Smooth muscle cell (in vitro differentiated cells): Measurements from ENCODE around the gene AP4E1. TPM values are rescaled to one million over a fixed set of nuclear protein-coding genes. Genes with fewer than 3 reads are reported as not detected.
"Not testable (repeated sequence)": the region's sequence is repeated elsewhere in the genome, so short reads cannot be mapped to it uniquely, and the experiment has no call there.

ENCODE experiments used
- DNase-seq: peaks from one replicate; lab custom pipeline; 2025; ENCODE audit not compliant: unreplicated experiment; lab: John Stamatoyannopoulos, UW
- H2AFZ ChIP-seq: fragments of 200-600 bp; sonication (generic); 2 replicates; pipeline ENCODE4 v1.6.0; 2016; ENCODE audit warnings: antibody characterized with exemption, low read depth, mild to moderate bottlenecking
- H3F3A ChIP-seq: fragments of 200-600 bp; sonication (generic); 2 replicates; pipeline ENCODE4 v1.6.0; 2017; ENCODE audit warnings: antibody characterized with exemption, low read depth
- H3K27ac ChIP-seq: fragments of 200-600 bp; sonication (generic); 2 replicates; pipeline ENCODE4 v1.5.1; 2016; ENCODE audit warnings: low read depth, mild to moderate bottlenecking
- H3K27me3 ChIP-seq: fragments of 200-600 bp; sonication (generic); 2 replicates; pipeline ENCODE4 v1.6.1; 2016; ENCODE audit warnings: low read depth, mild to moderate bottlenecking
- H3K36me3 ChIP-seq: fragments of 200-600 bp; sonication (generic); 2 replicates; pipeline ENCODE4 v1.5.1; 2016; ENCODE audit warnings: low read depth
- H3K4me1 ChIP-seq: fragments of 200-600 bp; sonication (generic); 2 replicates; pipeline ENCODE4 v1.5.1; 2016; ENCODE audit warnings: low read depth
- H3K4me2 ChIP-seq: fragments of 200-600 bp; sonication (generic); 2 replicates; pipeline ENCODE4 v1.6.0; 2016; ENCODE audit warnings: mild to moderate bottlenecking
- H3K4me3 ChIP-seq: fragments of 200-600 bp; sonication (generic); 2 replicates; pipeline ENCODE4 v1.5.1; 2016; ENCODE audit warnings: mild to moderate bottlenecking
- H3K79me2 ChIP-seq: fragments of 200-600 bp; sonication (generic); 2 replicates; pipeline ENCODE4 v1.6.0; 2016; ENCODE audit warnings: low read depth, mild to moderate bottlenecking
- H3K9ac ChIP-seq: fragments of 200-600 bp; sonication (generic); 2 replicates; pipeline ENCODE4 v1.6.0; 2016; ENCODE audit warnings: low read depth
- H3K9me3 ChIP-seq: fragments of 200-600 bp; sonication (generic); replicated peaks from 2 replicates; pipeline ENCODE4 v1.5.1; 2016; ENCODE audit warnings: low read depth
- H4K20me1 ChIP-seq: fragments of 200-600 bp; sonication (generic); 2 replicates; pipeline ENCODE4 v1.6.0; 2016; ENCODE audit warnings: low read depth
- CTCF ChIP-seq: fragments of 200-600 bp; sonication (generic); IDR thresholded peaks from 2 replicates; pipeline ENCODE4 v1.5.1; 2017; ENCODE audit warnings: borderline replicate concordance, mild to moderate bottlenecking, antibody characterized with exemption; ENCODE audit not compliant: insufficient read depth, poor library complexity, severe bottlenecking
- WGBS: methylation state at CpG from one replicate; pipeline ENCODE4 v1.1.7; 2016; ENCODE audit warnings: low lambda C conversion rate; 5-methylcytosine and 5-hydroxymethylcytosine counted together
- polyA plus RNA-seq: library from polyadenylated mRNA; unstranded; fragments of >200 nt; fragmentation: Nextera tagmentation; extraction: Ambion mirVana; gene quantifications from 2 replicates; pipeline ENCODE4 v1.2.1, GENCODE V29; 2016
- total RNA-seq: library from RNA; depleted of rRNA; stranded (reverse); fragments of >200 nt; gene quantifications from 2 replicates; pipeline ENCODE4 v1.2.3, GENCODE V29; 2014

Gene AP4E1
- total and polyA plus RNA-seq, 2 experiments from 2014 or later, result 2.3 to 8.2 TPM

GRCh38 chr15:50911001-50911400 lies 2.5 kb downstream of the AP4E1 start:
- no peak for TF ChIP-seq CTCF

GRCh38 chr15:50911621-50912020 lies 3.1 kb downstream of the AP4E1 start:
- DNase-seq, result no peak
- Histone ChIP-seq H3K4me2 (no peak overlapping the region), H3K79me2 (peaks cover 18% of the 10 kb centered on the region), H3K9ac (no peak overlapping the region), H3K4me3 (no peak overlapping the region), H3K4me1 (peaks cover 10% of the 10 kb centered on the region), H3K27me3 (no peaks in the 10 kb centered on the region), H3K36me3 (peaks cover 13% of the 10 kb centered on the region), H4K20me1 (no peaks in the 10 kb centered on the region), H3K9me3 (no peaks in the 10 kb centered on the region), H3F3A (no peaks in the 10 kb centered on the region), H2AFZ (no peak overlapping the region), H3K27ac (no peak overlapping the region)
- TF ChIP-seq CTCF, result no peak
- WGBS, result 78% methylated on average over 5 of the region's 5 CpGs

More at GRCh38 chr15:50911001-50911400, 2.5 kb downstream of the AP4E1 start:
- no peaks in the 10 kb centered on the region for H3F3A ChIP-seq
- WGBS, result 94% methylated on average over 2 of the region's 2 CpGs
- no peaks in the 10 kb centered on the region for H4K20me1 ChIP-seq
- DNase-seq, result no peak
- H3K9ac ChIP-seq, result no peak overlapping the region
- no peak overlapping the region for H2AFZ ChIP-seq
- H3K36me3 ChIP-seq, result peaks cover 13% of the 10 kb centered on the region
- H3K4me2 ChIP-seq, result peak overlapping the region; percentile 97
- H3K9me3 ChIP-seq, result no peaks in the 10 kb centered on the region
- H3K27ac ChIP-seq, result peak overlapping the region; percentile 74
- H3K27me3 ChIP-seq, result no peaks in the 10 kb centered on the region
- peaks cover 18% of the 10 kb centered on the region for H3K79me2 ChIP-seq
- no peak overlapping the region for H3K4me3 ChIP-seq
- peaks cover 10% of the 10 kb centered on the region for H3K4me1 ChIP-seq

- no peak overlapping the region for H2AFZ ChIP-seq
- DNase-seq, result no peak
Observed at GRCh38 chr15:50916400-50916799, 7.9 kb downstream of the AP4E1 start.

GRCh38 chr15:50919359-50919758 lies 10.9 kb downstream of the AP4E1 start:
- WGBS, result over 99% methylated on average over 4 of the region's 4 CpGs
- not testable (repeated sequence) for H4K20me1 ChIP-seq
- H3K36me3 ChIP-seq, result peaks cover 13% of the 10 kb centered on the region

More at GRCh38 chr15:50916400-50916799, 7.9 kb downstream of the AP4E1 start:
- H3K4me2 ChIP-seq, result no peak overlapping the region
- H3K4me1 ChIP-seq, result no peaks in the 10 kb centered on the region
- H4K20me1 ChIP-seq, result no peaks in the 10 kb centered on the region
- no peaks in the 10 kb centered on the region for H3K27me3 ChIP-seq
- H3K9ac ChIP-seq, result no peak overlapping the region
- peaks cover 15% of the 10 kb centered on the region for H3K36me3 ChIP-seq
- no peaks in the 10 kb centered on the region for H3K9me3 ChIP-seq
- peaks cover 9% of the 10 kb centered on the region for H3K79me2 ChIP-seq
- H3K4me3 ChIP-seq, result no peak overlapping the region
- H3F3A ChIP-seq, result no peaks in the 10 kb centered on the region
- no peak overlapping the region for H3K27ac ChIP-seq
- TF ChIP-seq CTCF, result no peak
- WGBS, result 93% methylated on average over 4 of the region's 4 CpGs

More at GRCh38 chr15:50919359-50919758, 10.9 kb downstream of the AP4E1 start:
- not testable (repeated sequence) for H3K79me2 ChIP-seq, H3F3A ChIP-seq, H2AFZ ChIP-seq, H3K4me1 ChIP-seq, H3K4me2 ChIP-seq, DNase-seq, H3K27me3 ChIP-seq, H3K9ac ChIP-seq, H3K9me3 ChIP-seq, H3K4me3 ChIP-seq, H3K27ac ChIP-seq
